CD14-positive monocyte (primary cell): Measurements from ENCODE around the gene HOXA13. TPM values are rescaled to one million over a fixed set of nuclear protein-coding genes. Genes with fewer than 3 reads are reported as not detected.

Experiments
- DNase-seq, 3 donors: peaks; one replicate each; pipeline ENCODE4 v3.0.0-alpha.2; 2011 to 2022
- H2AFZ ChIP-seq: 2 replicates; pipeline ENCODE4 v1.6.0; 2012; ENCODE audit warnings: mild to moderate bottlenecking, low read depth, low read length, inconsistent platforms; ENCODE audit not compliant: insufficient read depth, poor library complexity, severe bottlenecking
- H3K27ac ChIP-seq, 2 donors: 1 replicate in 1 of 2; 2 replicates in 1 of 2; pipeline ENCODE4 v1.5.1; 2012 to 2013; ENCODE audit warnings: low read length in 2 of 2, control low read depth in 1 of 2, inconsistent platforms in 1 of 2, low read depth in 1 of 2, mild to moderate bottlenecking in 1 of 2
- H3K27me3 ChIP-seq, 2 donors: one replicate each; pipeline versions ENCODE4 v1.6.0 to v1.6.1; 2011 to 2013; ENCODE audit warnings: low read length in 2 of 2; ENCODE audit not compliant: control insufficient read depth in 2 of 2, insufficient read depth in 2 of 2
- H3K36me3 ChIP-seq, 2 donors: replicated peaks in 1 of 2; 1 replicate in 1 of 2; 2 replicates in 1 of 2; pipeline versions ENCODE4 v1.5.1 to v1.6.1; 2012 to 2013; ENCODE audit warnings: low read length in 2 of 2, control low read depth in 1 of 2, inconsistent platforms in 1 of 2, mild to moderate bottlenecking in 1 of 2; ENCODE audit not compliant: insufficient read depth in 2 of 2, control insufficient read depth in 1 of 2
- H3K4me1 ChIP-seq, 2 donors: 1 replicate in 1 of 2; 2 replicates in 1 of 2; pipeline versions ENCODE4 v1.5.1 to v1.6.1; 2012 to 2013; ENCODE audit warnings: low read length in 2 of 2, control low read depth in 1 of 2, inconsistent platforms in 1 of 2, mild to moderate bottlenecking in 1 of 2, moderate library complexity in 1 of 2; ENCODE audit not compliant: insufficient read depth in 2 of 2, control insufficient read depth in 1 of 2
- H3K4me2 ChIP-seq: replicated peaks from 2 replicates; pipeline ENCODE3; 2012; ENCODE audit warnings: low read length, moderate library complexity, mild to moderate bottlenecking; ENCODE audit not compliant: poor library complexity, severe bottlenecking; ENCODE audit errors: extremely low read depth
- H3K4me3 ChIP-seq, 3 experiments: fragments of 200-600 bp in 1 of 3; sonication (generic) in 1 of 3; replicated peaks in 1 of 3; 1 replicate in 2 of 3; 2 replicates in 1 of 3; pipeline ENCODE4 v1.5.1; 2011 to 2013; ENCODE audit warnings: low read length in 3 of 3, mild to moderate bottlenecking in 3 of 3, control low read depth in 2 of 3, low read depth in 2 of 3, inconsistent platforms in 1 of 3, moderate library complexity in 1 of 3
- H3K79me2 ChIP-seq: 2 replicates; pipeline ENCODE4 v1.6.0; 2012; ENCODE audit warnings: mild to moderate bottlenecking, control low read depth, inconsistent platforms, low read length, moderate library complexity; ENCODE audit not compliant: insufficient read depth
- H3K9ac ChIP-seq: 2 replicates; pipeline ENCODE4 v1.6.0; 2017; ENCODE audit warnings: low read length, mild to moderate bottlenecking; ENCODE audit not compliant: insufficient read depth, poor library complexity, severe bottlenecking
- H3K9me3 ChIP-seq, 2 donors: replicated peaks in 1 of 2; 1 replicate in 1 of 2; 2 replicates in 1 of 2; pipeline versions ENCODE4 v1.5.1 to v1.6.1; 2012 to 2013; ENCODE audit warnings: low read length in 2 of 2, control low read depth in 1 of 2; ENCODE audit not compliant: control insufficient read depth in 1 of 2, insufficient read depth in 1 of 2
- H4K20me1 ChIP-seq: 2 replicates; pipeline ENCODE4 v1.6.0; 2012; ENCODE audit warnings: mild to moderate bottlenecking, low read length, control low read depth, moderate library complexity; ENCODE audit not compliant: insufficient read depth
- H3K27ac Mint-ChIP-seq, 7 donors: one replicate each; pipeline ENCODE4 v1.8.0; 2020; ENCODE audit warnings: mild to moderate bottlenecking in 7 of 7, mixed read lengths in 7 of 7, moderate library complexity in 6 of 7, inconsistent platforms in 2 of 7
- H3K27me3 Mint-ChIP-seq, 3 donors: one replicate each; pipeline ENCODE4 v1.8.0; 2021 to 2022; ENCODE audit warnings: low read depth in 3 of 3, mild to moderate bottlenecking in 3 of 3, mixed read lengths in 3 of 3, moderate library complexity in 3 of 3, inconsistent platforms in 1 of 3
- H3K36me3 Mint-ChIP-seq, 2 donors: one replicate each; pipeline ENCODE4 v1.8.0; 2020; ENCODE audit warnings: mixed read lengths in 2 of 2, inconsistent platforms in 1 of 2, mild to moderate bottlenecking in 1 of 2
- H3K4me1 Mint-ChIP-seq: one replicate; pipeline ENCODE4 v1.8.0; 2020; ENCODE audit warnings: mild to moderate bottlenecking, mixed read lengths
- H3K4me3 Mint-ChIP-seq, 2 donors: one replicate each; pipeline ENCODE4 v1.8.0; 2020; ENCODE audit warnings: mild to moderate bottlenecking in 2 of 2, mixed read lengths in 2 of 2, moderate library complexity in 1 of 2
- H3K9me3 Mint-ChIP-seq, 7 donors: one replicate each; pipeline ENCODE4 v1.8.0; 2020 to 2022; ENCODE audit warnings: mixed read lengths in 7 of 7, mild to moderate bottlenecking in 6 of 7, moderate library complexity in 6 of 7, inconsistent platforms in 2 of 7
- CTCF ChIP-seq: fragments of 200-600 bp; IDR thresholded peaks from one replicate; pipeline ENCODE4 v1.8.0; 2022; ENCODE audit warnings: antibody characterized with exemption, mild to moderate bottlenecking
- WGBS: methylation state at CpG from one replicate; pipeline ENCODE4 v1.1.5; 2013; ENCODE audit warnings: missing lambda C conversion rate; ENCODE audit not compliant: insufficient coverage; 5-methylcytosine and 5-hydroxymethylcytosine counted together
- intact Hi-C, 2 donors: fragments of 100-400 bp; cut with micrococcal nuclease; formaldehyde crosslinking; loops; one replicate each; pipeline versions ENCODE4 v1.15.0 to v1.15.1; 2023
- polyA plus RNA-seq, 3 donors: library from polyadenylated mRNA; depleted of rRNA in 1 of 3; unstranded in 2 of 3; stranded (reverse) in 1 of 3; fragments of 300-500 nt in 2 of 3; fragments of >200 nt in 1 of 3; fragmentation: Illumina TruSeq in 2 of 3; gene quantifications; 1 replicate in 2 of 3; 2 replicates in 1 of 3; pipeline ENCODE4 v1.2.3, GENCODE V29; 2012 to 2021

The HOXA13 gene
- polyA plus RNA-seq, 3 donors, result not detected

- Histone ChIP-seq H3K27ac (no peak overlapping the region), H2AFZ (peak overlapping the region; percentile 19), H3K9ac (no peak overlapping the region), H3K4me3 (no peak overlapping the region), H3K27me3 (peaks cover 87 to 94% of the 10 kb centered on the region in 2 donors), H3K9me3 (peaks cover 0 to 39% of the 10 kb centered on the region in 2 donors), H3K4me2 (peak overlapping the region; percentile 54), H3K79me2 (no peaks in the 10 kb centered on the region), H3K36me3 (no peaks in the 10 kb centered on the region), H4K20me1 (no peaks in the 10 kb centered on the region), H3K4me1 (peaks cover 31 to 38% of the 10 kb centered on the region in 2 donors)
- DNase-seq, result no peak
- Mint-ChIP-seq H3K9me3 (peaks cover 0 to 40% (median 21%) of the 10 kb centered on the region in 7 donors), H3K27me3 (peaks cover 86 to 92% (median 89%) of the 10 kb centered on the region in 3 donors), H3K36me3 (peaks cover 11 to 22% of the 10 kb centered on the region in 2 donors), H3K27ac (no peak overlapping the region), H3K4me3 (peak overlapping the region; percentile 67 to 84), H3K4me1 (peaks cover 47% of the 10 kb centered on the region)
- no peak for TF ChIP-seq CTCF
- WGBS, result 2% methylated on average over 89 of the region's 93 CpGs
- intact Hi-C loops, result loop anchor here (5.0 to 10.0 kb wide), 3 partner anchors 586 to 823 kb away; no protein-coding TSS in a partner anchor
Measured at GRCh38 chr7:27198871-27199801, 755 bp downstream of the HOXA13 start.

DNA sequence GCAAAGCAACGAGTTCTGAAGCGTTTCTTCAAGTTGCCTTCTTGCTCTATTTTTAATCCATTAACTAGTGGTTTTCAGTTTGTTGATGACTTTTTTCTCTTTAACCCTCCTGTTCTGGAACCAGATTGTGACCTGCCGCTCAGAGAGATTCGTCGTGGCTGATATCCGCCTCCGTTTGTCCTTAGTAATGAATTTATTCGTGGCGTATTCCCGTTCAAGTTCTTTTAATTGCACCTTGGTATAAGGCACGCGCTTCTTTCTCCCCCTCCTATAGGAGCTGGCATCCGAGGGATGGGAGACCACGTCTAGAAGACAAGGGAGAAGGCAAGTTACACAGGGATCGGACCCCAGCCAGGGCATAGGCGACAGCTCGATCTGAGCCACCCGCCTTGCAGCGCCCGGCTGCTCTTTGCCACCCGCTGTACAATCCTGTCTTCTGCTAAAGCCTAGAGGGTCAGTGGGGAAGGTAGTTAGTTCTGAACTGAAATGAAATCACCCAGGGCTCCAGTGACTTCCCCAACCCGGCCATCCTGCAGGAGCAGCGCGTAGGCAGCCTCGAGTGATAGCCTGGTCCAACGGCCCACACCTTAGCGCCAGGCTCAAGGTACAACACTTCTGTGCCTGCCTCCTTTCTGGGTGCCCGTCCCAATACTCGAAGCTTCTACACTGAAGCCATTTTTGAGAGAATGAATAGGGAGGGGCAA lies 1.6 kb downstream of the HOXA13 start:
- H3K9me3 ChIP-seq, result peaks cover 2 to 37% of the 10 kb centered on the region in 2 donors
- Mint-ChIP-seq H3K9me3 (peaks cover 0 to 43% (median 26%) of the 10 kb centered on the region in 7 donors), H3K36me3 (peaks cover 11 to 20% of the 10 kb centered on the region in 2 donors), H3K4me3 (peak overlapping the region in 1 of 2 donors; percentile 84), H3K27me3 (peaks cover 86 to 92% (median 89%) of the 10 kb centered on the region in 3 donors), H3K4me1 (peaks cover 53% of the 10 kb centered on the region), H3K27ac (no peak overlapping the region)
- no peak overlapping the region for H2AFZ ChIP-seq
- H3K27me3 ChIP-seq, result peaks cover 87 to 94% of the 10 kb centered on the region in 2 donors
- 17% methylated on average over 23 of the region's 29 CpGs for WGBS
- DNase-seq, result no peak
- no peak for TF ChIP-seq CTCF
- no peaks in the 10 kb centered on the region for H3K36me3 ChIP-seq
- H3K79me2 ChIP-seq, result no peaks in the 10 kb centered on the region
- H3K27ac ChIP-seq, result no peak overlapping the region
- H3K9ac ChIP-seq, result no peak overlapping the region
- intact Hi-C loops, result loop anchor here (5.0 to 10.0 kb wide), 3 partner anchors 587 to 824 kb away; no protein-coding TSS in a partner anchor
- H3K4me1 ChIP-seq, result peaks cover 35 to 43% of the 10 kb centered on the region in 2 donors
- H3K4me2 ChIP-seq, result peak overlapping the region; percentile 54
- no peaks in the 10 kb centered on the region for H4K20me1 ChIP-seq
- H3K4me3 ChIP-seq, result no peak overlapping the region
